HG03432 (cell line): ENCODE data around the gene MARVELD1.

Source experiments
- ATAC-seq: cut with Tn5 transposase; IDR thresholded peaks from one replicate; pipeline ENCODE4 v1.9.1; 2021; ENCODE audit warnings: mild to moderate bottlenecking, moderate library complexity; ENCODE audit not compliant: unreplicated experiment

MARVELD1 gene

DNA sequence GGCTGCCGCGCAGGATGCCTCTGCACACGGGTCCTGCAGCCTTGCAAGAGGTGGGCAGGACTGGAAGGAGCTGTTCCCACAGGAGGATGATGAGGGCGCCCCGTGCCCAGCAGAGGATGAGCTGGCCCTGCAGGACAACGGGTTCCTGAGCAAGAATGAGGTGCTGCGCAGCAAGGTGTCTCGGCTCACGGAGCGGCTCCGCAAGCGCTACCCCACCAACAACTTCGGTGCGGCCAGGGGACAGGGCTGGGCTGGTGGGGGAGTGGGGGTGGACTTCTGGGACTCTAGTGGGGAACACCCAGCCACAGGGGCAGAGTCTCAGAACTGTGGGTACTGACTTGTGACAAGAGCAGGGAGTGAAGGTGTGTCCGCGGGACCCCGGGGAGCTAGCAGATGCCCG, 39.4 kb downstream of the MARVELD1 start:
- no peak for ATAC-seq

DNA sequence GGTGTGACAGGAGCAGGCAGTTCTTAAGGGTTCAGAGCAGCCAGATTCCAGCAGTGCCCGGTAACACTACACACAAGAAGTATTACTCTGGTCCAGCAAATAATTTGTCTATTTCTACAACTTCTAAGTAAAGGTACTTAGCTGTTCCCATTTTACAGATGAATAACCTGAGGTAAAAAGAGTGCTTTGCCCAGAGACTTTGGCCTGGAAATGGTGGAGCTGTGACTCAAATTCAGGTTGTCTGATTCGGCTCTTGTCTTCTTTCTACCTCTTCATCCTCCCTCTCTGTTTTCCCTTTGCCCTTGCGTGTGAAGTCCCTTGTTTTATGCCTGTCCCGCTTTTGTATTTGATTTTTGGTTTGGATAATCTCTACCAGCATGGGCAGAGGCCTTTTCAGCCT, 41.2 kb downstream of the MARVELD1 start:
- ATAC-seq = no peak

- no peak for ATAC-seq
Observed at GRCh38 chr10:97755718-97756117, 42.2 kb downstream of the MARVELD1 start.

GRCh38 chr10:97757471-97757870, 43.9 kb downstream of the MARVELD1 start:
- no peak for ATAC-seq

- peak; percentile 54 for ATAC-seq
Observed at GRCh38 chr10:97759158-97759887, 45.8 kb downstream of the MARVELD1 start.

- no peak for ATAC-seq
Observed at GRCh38 chr10:97759946-97760345, 46.4 kb downstream of the MARVELD1 start.

DNA sequence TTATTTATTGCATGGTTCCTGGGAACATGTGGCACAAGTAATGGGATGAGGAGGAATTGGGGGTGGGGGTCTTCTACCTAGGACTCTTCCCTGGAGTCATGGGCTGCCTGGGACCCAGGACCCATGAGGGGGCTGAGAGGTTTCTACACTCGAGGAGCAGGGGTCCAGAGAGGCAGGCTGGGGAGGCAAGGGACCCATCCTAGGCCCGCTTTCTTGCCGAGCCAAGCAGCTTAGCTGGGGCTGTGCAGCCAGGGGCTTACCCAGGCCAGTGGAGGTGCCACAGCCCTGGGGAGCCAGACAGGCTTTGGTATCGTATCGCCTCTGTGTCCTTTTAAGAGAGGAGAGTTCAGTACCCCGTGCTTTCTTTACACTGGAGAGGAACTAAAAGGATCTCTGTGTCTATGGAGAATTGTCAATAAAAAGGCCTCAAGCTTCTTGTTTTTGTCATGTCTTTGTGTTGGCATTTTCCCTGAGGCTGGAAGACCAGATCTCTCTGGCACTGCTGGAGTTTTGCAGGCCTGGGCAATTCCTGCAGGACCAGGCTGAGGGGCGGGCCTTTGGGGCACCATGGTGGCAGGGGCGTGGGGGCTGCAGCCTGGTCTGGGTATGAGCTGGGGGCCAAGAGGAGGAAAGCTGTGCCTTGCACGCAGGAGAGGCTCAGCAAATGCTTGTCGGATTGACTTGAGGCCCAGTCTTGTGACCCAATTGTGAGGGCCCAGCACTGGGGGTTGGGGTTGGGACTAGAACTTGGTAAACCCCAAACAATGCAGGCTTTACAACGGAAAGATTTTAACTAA, 47.1 kb downstream of the MARVELD1 start:
- ATAC-seq = no peak

GRCh38 chr10:97761331-97761865, 47.9 kb downstream of the MARVELD1 start:
- ATAC-seq = no peak

DNA sequence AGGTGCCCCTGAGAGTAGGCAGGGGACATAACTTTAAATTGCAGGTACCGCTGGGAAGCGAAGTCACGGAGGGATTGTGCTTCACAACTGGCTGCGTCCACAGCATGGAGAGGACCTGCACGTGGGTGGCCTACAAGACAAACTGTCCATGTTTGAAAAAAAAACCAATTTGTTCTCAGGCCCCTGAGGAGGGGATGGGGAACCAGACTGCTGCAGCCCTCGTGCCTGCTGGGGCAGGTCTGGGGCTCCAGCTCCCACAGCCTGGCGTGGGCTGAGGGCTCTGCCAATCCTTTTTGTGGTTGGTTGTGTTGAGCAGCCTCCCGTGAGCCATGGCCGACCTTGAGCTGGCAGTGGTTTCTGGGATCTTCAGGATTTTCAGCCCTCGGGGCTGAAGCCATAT, 48.5 kb downstream of the MARVELD1 start:
- no peak for ATAC-seq

DNA sequence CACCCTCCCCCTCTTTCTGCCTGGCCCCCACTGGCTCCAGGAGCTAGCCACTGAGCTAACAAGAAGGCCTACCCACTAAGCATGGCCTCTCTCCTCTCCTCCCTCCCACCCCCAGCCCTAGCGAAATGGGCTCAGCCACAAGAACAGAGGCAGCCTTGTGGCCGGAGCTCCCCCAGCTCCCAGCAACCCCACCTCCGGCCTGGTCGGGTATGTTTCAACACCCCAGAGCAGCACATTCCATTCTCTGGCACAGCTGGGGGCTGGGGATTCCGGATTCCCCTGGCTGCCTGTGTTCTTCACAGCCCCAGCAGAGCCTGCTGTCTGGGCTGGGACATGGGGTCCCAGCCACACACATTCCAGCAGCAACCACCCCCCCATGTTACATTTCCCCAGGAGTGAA, 49.3 kb downstream of the MARVELD1 start:
- no peak for ATAC-seq

DNA sequence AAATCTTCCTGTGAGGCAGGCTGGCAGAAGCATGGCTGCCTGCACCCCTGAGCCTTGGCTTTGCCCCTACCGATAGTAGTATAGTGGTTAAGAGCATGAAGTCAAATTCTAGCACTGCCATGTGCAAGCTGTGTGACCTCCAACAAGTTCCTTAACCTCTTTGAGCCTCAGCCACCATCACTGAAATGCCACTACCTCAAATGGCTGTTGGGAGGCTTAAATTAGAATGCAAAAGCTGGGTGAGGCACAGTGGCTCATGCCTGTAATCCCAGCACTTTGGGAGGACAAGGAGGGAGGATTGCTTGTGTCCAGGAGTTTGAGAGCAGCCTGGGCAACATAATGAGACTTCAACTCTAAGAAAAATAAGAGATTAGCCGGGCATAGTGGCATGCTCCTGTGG, 49.9 kb downstream of the MARVELD1 start:
- ATAC-seq = no peak

DNA sequence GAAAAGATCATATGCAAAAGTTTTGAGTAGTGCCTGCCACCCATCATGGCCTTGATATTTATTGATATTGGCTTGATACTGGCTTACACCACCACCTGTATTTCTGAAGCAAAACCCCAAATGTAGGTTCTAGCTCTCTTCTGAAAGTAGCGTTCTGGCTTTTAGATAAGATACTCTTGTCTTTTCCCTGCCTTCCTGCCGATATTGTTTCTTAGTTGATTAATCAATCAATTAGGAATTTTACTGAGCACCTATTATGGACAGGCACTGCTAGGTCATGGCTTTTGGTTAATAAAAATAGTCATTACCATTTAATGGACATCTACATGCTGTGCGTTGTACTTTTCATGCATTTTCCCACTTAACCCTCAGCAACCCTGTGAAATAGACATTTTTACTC, 50.4 kb downstream of the MARVELD1 start:
- no peak for ATAC-seq

- ATAC-seq = no peak
Observed at GRCh38 chr10:97764519-97764931, 51.0 kb downstream of the MARVELD1 start.

- no peak for ATAC-seq
Observed at GRCh38 chr10:97765201-97765600, 51.7 kb downstream of the MARVELD1 start.

GRCh38 chr10:97766106-97766810, 52.7 kb downstream of the MARVELD1 start:
- ATAC-seq = no peak

DNA sequence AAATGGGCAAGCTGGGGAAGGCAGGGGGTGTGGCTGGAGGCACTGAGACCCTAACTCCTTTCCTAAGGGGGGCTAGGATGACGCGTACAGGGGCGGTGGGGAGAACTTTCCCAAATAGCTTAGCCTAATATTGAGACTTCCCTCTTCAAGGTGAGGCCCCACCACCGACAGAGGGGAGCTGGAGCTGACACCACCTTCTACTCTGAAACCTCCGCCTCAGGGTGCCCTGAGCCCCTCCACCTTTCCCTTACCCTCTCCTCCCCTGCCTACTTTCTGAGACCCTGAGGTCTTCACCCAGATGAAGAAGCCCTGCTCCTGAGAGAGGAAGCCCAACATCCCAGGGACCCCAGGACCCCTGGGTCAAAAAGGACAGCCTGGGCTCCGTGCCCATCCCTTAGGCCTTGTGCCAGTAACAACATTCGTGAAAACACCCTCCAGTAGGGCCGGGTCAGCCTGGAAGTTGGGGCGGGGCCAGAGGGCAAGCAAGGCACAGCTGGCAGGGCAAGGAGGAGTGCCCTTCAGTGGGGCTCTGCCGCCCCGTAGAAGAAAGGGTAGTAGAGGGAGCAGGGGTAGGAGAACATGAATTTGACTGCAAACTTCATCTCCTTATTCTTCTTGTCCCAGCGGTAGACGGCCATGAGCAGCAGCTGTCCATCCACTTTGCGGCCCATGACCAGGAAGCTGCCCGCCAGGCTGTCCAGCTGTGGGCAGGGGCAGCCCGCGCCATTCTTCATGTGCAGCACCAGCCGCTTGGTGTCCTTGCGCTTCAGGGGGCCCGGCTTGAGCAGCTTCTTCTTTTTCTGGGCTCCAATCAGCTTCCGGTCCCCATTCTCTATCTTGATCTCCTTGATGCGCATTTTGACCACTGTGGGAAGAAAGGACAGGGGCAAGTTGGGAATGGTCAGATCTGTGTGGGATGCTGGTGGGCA, 53.7 kb downstream of the MARVELD1 start:
- no peak for ATAC-seq
